Neural crest cell (in vitro differentiated cells): ENCODE measurements around the gene PFKP. TPM values are rescaled to one million over a fixed set of nuclear protein-coding genes. Genes with fewer than 3 reads are reported as not detected.

Experiments
- DNase-seq: peaks from one replicate; pipeline ENCODE4 v3.0.0; 2021; ENCODE audit warnings: low read depth, mixed read lengths, low spot score
- H3K27ac Mint-ChIP-seq: one replicate; pipeline ENCODE4 v1.8.0; 2021; ENCODE audit warnings: mild to moderate bottlenecking, mixed read lengths; ENCODE audit not compliant: unreplicated experiment
- H3K27me3 Mint-ChIP-seq: 2 replicates; pipeline ENCODE4 v1.8.0; 2021; ENCODE audit warnings: low read depth, mild to moderate bottlenecking, mixed read lengths
- H3K36me3 Mint-ChIP-seq: 2 replicates; pipeline ENCODE4 v1.8.0; 2021; ENCODE audit warnings: low read depth, mild to moderate bottlenecking, mixed read lengths
- H3K4me1 Mint-ChIP-seq: 2 replicates; pipeline ENCODE4 v1.8.0; 2021; ENCODE audit warnings: mixed read lengths
- H3K4me3 Mint-ChIP-seq: one replicate; pipeline ENCODE4 v1.8.0; 2021; ENCODE audit warnings: mild to moderate bottlenecking, mixed read lengths
- H3K9me3 Mint-ChIP-seq: 2 replicates; pipeline ENCODE4 v1.8.0; 2021; ENCODE audit warnings: mixed read lengths
- total RNA-seq: library from RNA; stranded (reverse); gene quantifications from 2 replicates; pipeline ENCODE4 v1.2.1, GENCODE V29; 2021
- TF ChIP-seq, protein P1 (sequence below): fragments of 200-600 bp; sonication (generic); conservative IDR thresholded peaks from 2 replicates; pipeline ENCODE4 v1.5.0; 2021; ENCODE audit warnings: antibody characterized with exemption, mild to moderate bottlenecking

Gene PFKP
- total RNA-seq, 1 donor from 2014 or later, result 18.9 TPM

DNA sequence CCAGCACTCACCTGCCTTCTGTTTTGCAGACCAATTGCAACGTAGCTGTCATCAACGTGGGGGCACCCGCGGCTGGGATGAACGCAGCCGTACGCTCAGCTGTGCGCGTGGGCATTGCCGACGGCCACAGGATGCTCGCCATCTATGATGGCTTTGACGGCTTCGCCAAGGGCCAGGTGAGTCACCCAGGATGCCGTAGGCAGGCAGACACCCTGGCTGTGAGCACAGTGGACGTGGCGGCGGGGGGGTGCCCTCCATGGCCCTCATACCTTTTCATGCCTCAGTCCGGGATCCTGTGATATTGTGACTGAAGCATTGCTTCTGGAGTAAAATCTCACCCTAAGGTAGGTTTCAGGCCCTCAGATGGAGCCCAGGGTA, 46.0 kb downstream of the PFKP start:
- no peaks in the 10 kb centered on the region for H3K27me3 Mint-ChIP-seq
- DNase-seq, result no peak
- TF ChIP-seq, protein P1, sequence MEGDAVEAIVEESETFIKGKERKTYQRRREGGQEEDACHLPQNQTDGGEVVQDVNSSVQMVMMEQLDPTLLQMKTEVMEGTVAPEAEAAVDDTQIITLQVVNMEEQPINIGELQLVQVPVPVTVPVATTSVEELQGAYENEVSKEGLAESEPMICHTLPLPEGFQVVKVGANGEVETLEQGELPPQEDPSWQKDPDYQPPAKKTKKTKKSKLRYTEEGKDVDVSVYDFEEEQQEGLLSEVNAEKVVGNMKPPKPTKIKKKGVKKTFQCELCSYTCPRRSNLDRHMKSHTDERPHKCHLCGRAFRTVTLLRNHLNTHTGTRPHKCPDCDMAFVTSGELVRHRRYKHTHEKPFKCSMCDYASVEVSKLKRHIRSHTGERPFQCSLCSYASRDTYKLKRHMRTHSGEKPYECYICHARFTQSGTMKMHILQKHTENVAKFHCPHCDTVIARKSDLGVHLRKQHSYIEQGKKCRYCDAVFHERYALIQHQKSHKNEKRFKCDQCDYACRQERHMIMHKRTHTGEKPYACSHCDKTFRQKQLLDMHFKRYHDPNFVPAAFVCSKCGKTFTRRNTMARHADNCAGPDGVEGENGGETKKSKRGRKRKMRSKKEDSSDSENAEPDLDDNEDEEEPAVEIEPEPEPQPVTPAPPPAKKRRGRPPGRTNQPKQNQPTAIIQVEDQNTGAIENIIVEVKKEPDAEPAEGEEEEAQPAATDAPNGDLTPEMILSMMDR, result no peak
- H3K4me3 Mint-ChIP-seq, result no peak overlapping the region
- H3K4me1 Mint-ChIP-seq, result peaks cover 10% of the 10 kb centered on the region
- no peak overlapping the region for H3K27ac Mint-ChIP-seq
- no peaks in the 10 kb centered on the region for H3K9me3 Mint-ChIP-seq
- peaks cover 5% of the 10 kb centered on the region for H3K36me3 Mint-ChIP-seq

DNA sequence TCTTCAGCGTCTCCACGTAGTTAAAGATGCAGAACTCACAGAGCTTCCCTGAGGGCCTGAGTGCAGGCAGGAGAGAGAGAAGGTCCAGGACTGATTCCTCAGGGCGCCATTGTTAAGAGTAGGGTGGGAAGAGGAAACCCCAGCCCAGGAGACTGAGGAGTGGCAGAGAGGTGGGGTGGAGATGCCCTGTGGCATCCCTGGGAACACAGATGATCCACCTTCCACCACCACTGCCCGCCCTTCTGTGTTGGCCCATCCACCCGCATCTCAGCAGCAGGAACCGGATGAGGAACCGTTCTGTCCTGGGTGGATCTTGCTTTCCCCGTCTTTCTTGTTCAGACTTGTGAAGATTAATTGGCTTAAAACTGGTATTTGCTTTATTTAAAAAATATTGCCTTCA, 48.3 kb downstream of the PFKP start:
- no peaks in the 10 kb centered on the region for H3K27me3 Mint-ChIP-seq
- H3K27ac Mint-ChIP-seq, result no peak overlapping the region
- no peaks in the 10 kb centered on the region for H3K9me3 Mint-ChIP-seq
- H3K4me3 Mint-ChIP-seq, result no peak overlapping the region
- H3K36me3 Mint-ChIP-seq, result peaks cover 6% of the 10 kb centered on the region
- TF ChIP-seq, protein P1, result no peak
- DNase-seq, result no peak
- H3K4me1 Mint-ChIP-seq, result peaks cover 8% of the 10 kb centered on the region

DNA sequence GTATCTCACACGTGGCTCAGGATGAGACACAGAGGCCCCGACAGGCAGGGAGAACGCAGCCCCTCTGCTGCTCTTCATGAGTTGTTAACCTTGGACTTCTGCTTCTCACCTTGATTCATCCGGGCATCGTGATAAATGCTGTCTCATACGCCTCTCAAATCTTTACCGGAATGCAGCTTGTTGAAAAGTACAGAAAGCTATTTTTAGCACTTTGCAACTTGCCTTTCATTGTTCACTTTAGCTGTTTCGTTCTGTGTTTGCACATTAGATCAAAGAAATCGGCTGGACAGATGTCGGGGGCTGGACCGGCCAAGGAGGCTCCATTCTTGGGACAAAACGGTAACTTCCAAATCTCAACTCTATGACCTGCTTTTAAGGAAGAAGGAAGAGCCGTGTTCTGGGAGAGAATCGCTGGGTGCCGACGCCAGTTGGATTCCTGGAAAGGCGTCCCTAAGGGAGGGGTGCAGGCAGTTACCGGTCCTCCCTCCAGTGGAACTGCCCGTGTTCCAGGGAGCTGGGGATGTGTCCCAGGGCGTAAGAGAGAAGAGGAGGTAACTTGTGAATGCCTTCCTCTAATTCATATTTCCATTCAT, 49.3 kb downstream of the PFKP start:
- Mint-ChIP-seq H3K4me1 (peaks cover 3% of the 10 kb centered on the region), H3K4me3 (no peak overlapping the region), H3K36me3 (peaks cover 5% of the 10 kb centered on the region), H3K27ac (peak overlapping the region; percentile 35), H3K27me3 (no peaks in the 10 kb centered on the region), H3K9me3 (no peaks in the 10 kb centered on the region)
- no peak for DNase-seq
- TF ChIP-seq, protein P1, result no peak

DNA sequence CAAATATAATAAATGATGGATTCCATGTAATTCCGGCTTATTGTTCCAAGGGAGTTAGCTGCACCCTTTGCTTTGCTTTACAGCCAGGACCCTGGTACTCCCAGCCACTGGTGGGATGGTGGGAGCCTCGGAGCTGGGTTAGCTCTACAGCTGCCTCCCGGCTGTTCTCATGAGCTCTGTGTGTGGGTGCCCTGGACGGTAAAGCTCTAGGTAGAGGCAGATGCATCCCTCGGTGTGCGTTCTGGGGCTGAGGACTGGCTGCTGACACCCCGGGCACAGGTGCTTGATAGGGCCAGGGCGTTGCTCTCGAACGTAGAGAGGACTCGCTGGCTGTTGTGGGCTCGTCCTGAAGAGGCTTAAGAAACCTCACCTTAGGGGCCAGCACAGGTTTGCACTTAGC, 50.1 kb downstream of the PFKP start:
- Mint-ChIP-seq H3K27me3 (no peaks in the 10 kb centered on the region), H3K36me3 (peaks cover 5% of the 10 kb centered on the region)
- TF ChIP-seq, protein P1, result no peak

DNA sequence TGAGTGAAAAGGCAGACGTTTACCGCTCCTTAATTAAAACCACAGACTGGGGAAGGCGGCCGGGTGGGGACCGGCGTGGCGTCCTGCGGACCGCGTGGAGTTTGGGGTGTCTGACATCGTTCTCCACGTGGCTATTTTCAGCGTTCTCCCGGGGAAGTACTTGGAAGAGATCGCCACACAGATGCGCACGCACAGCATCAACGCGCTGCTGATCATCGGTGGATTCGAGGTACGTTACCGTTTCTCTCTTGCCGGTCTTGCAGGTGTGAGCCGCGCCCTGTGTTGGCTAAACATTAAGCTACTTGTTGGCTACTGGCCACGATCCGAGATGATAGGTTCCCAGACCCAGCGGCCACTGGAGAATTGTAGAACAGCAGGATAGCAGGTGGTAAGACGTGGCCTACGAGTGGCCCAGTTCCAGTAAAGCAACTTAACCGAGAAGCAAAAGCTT, 51.3 kb downstream of the PFKP start:
- H3K27me3 Mint-ChIP-seq, result no peaks in the 10 kb centered on the region
- no peak overlapping the region for H3K4me3 Mint-ChIP-seq
- H3K4me1 Mint-ChIP-seq, result peaks cover 3% of the 10 kb centered on the region
- no peak overlapping the region for H3K27ac Mint-ChIP-seq
- DNase-seq, result no peak
- H3K9me3 Mint-ChIP-seq, result no peaks in the 10 kb centered on the region
- peaks cover 5% of the 10 kb centered on the region for H3K36me3 Mint-ChIP-seq
- TF ChIP-seq, protein P1, result no peak

More for the DNA sequence above, 50.1 kb downstream of the PFKP start:
- H3K27ac Mint-ChIP-seq, result no peak overlapping the region
- H3K4me1 Mint-ChIP-seq, result peaks cover 3% of the 10 kb centered on the region
- DNase-seq, result no peak
- no peaks in the 10 kb centered on the region for H3K9me3 Mint-ChIP-seq
- no peak overlapping the region for H3K4me3 Mint-ChIP-seq
